GM04503 (cell line): ENCODE measurements around the gene PRSS27.
"Not testable (repeated sequence)": the region's sequence is repeated elsewhere in the genome, so short reads cannot be mapped to it uniquely, and the experiment has no call there.

Experiments
- DNase-seq: peaks from one replicate; pipeline ENCODE4 v3.0.0-alpha.2; 2012; ENCODE audit warnings: low read depth

Gene PRSS27

DNA sequence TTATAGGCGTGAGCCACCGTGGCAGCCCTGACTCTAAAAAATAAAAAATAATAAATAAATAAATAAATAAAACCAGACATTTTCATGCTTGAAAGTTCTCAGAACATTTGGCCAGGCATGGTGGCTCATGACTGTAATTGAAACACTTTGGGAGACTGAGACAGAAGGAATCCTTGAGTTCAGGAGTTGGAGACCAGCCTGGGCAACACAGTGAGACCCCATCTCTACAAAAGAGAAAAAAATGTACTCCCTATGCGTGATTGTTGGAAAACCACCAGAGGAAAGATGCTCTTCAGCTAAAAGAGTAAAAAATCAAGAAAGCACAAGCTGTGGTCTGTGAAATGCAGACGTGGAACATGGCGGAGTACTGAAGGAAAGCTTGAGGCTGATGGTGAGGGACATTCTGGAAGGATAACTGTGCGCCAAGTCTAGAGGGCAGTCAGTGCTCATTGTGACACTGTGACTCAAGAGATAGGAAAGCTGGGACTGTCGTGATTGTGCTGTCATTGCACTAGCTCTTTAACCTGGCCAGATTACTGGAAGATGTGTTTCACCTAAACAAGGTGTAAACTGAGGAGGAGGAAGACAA is 4.2 kb upstream of the PRSS27 start:
- no peak for DNase-seq

DNA sequence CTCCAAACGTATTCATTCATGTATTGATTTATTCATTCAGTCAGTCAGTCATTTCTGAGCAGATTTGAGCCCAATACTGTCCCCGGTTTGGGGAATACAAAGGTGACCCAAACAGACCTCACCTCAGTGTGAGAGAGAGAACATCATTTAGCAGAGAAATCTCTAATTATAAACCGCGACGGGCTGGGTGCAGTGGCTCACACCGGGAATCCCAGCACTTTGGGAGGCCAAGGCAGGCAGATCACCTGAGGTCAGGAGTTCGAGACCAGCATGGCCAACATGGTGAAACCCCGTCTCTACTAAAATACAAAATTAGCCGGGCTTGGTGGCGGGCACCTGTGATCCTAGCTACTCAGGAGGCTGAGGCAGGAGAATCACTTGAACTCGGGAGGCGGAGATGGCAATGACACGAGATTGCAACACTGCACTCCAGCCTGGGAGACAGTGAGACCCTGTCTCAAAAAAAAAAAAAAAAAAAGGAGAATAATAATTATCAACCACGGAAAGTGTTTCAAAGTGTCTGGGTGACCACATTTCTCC is 1.7 kb upstream of the PRSS27 start:
- not testable (repeated sequence) for DNase-seq

DNA sequence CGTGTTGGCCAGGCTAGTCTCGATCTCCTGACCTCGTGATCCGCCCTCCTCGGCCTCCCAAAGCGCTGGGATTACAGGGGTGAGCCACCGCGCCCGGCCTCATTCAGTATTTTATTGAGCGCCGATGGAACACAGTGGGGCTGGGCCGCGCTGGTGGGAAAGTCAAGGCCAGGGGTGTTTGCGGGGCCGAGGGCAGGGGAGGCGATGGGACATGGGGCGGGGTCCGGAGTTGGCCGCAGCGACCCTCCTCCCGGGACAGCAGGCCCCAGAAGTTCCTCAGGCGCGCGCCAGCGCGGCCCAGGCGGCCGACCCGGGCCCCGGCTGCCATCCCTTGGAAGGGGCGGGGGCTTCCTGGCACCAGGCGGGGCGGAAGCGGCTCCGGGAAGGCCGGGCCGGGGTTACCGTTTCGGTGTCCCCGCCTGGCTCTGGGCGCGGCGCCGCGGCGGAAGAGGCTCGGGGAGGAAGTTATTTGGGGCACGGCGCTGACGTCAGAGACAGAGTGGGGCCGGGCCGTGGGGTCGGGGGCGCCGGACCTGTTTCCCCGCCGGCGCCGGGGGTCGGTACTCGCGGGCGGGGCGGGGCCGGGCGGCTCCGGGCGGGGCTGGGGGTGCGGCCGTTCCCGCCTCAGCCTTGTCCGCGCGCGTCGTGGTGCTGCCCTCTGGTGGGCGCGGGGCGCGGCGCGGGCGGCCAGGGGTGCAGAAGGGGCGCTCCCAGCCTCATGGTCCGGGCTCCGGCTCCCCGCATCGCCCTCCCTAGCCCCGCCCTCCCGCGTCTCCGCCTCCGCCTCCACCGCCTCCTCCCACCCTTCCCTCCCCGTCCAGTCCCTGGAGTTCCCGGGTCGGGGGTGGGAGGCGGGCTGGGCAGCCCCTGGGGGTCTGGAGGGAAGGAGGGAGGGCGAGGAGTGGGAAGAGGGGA is 952 bp upstream of the PRSS27 start:
- peak; percentile 10 for DNase-seq

DNA sequence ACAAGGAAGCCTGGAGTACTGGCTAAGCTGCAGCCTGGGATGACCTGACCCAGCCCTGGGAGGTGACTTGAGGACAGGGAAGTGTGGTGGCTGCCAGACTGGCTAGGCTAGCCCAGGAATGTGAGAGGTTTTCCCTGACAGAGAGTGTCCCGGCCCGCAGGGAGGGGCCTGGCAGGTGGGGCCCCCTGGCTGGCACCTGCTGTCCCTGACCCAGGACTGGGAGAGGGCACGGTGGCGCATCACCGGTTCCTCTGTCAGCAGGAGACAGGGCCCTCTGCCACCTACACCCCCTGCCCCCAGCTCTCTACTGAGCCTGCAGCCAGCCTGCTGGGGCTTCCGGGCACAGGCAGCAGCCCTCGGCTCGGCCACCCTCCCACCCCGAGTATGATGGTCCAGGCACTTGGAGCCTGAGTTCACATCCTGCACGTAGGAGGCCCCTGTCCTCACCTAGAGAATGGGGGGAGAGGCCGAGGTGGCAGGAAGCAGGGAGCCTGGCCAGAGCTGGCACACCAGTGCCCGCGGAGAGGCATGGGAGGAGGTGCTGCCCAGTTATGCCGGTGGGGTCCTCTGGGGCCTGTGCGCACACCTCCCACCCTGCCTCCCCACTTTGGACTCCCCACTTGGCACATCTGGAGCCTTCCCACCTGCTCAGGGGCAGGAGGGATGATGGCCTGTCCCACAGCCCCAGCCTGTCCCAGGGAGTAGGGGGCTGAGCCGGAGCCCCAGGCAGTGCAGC is 528 bp downstream of the PRSS27 start:
- DNase-seq = no peak

DNA sequence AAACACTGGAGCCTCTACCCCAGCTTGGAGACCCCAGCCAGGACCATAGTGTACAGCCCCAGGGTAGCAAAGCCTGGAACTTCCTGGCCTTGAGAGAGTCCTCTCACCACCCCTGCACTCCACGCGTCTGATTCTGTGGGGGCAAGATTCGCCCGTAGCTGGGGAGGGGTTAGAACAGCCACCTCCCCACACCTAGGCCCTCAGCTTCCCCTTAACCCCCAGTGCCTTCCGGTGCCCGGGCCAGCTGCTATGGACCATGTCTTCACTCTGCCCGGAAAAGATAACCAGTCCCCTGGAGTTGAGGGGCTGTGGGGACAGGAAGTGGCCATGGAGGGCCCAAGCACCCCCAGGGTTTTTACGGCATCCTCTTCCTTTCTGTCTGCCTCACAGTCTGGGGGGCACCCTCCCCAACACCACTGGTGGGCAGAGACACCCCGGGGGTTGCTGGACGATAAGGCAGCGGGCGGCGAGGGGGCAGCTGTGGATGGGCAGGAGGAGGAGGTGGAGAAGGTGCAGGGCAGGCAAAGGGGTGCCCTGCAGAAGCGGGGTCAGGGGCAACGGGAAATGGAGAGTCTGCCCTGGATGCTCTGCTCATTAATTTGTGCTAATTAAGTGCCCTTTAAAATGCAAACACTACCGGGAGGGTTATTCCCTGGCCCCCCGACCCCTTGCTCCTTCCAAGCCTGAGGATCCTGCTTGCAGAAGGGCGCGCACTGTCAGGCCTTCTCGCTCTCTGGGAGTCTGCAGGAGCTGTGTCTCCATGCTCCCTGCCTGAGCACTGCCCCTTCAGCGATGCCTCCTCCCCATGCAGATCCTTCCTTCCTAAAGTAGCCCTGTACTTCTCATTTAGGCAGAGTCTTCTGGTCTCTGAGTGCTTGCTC is 2.4 kb downstream of the PRSS27 start:
- DNase-seq = no peak

DNA sequence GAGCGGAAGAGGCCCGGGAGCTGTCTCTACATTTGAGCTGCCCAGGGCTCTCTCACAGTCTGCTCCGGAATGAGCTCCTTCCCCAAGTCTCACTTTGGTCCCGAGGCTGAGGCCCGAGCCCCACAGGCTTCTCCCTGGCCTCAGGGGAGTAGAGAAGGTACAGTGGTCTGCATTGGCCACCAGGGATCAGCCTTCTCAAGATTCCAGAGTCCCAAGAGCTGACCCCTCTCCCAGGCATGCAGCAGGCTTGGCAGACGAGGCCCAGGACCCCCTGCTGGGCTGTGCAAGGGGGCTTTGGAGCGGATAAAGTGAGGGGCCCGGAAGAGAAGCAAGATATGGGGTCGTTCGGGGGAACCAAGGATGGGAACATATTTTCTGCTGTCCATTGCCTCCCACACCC is 3.1 kb downstream of the PRSS27 start:
- DNase-seq = no peak

DNA sequence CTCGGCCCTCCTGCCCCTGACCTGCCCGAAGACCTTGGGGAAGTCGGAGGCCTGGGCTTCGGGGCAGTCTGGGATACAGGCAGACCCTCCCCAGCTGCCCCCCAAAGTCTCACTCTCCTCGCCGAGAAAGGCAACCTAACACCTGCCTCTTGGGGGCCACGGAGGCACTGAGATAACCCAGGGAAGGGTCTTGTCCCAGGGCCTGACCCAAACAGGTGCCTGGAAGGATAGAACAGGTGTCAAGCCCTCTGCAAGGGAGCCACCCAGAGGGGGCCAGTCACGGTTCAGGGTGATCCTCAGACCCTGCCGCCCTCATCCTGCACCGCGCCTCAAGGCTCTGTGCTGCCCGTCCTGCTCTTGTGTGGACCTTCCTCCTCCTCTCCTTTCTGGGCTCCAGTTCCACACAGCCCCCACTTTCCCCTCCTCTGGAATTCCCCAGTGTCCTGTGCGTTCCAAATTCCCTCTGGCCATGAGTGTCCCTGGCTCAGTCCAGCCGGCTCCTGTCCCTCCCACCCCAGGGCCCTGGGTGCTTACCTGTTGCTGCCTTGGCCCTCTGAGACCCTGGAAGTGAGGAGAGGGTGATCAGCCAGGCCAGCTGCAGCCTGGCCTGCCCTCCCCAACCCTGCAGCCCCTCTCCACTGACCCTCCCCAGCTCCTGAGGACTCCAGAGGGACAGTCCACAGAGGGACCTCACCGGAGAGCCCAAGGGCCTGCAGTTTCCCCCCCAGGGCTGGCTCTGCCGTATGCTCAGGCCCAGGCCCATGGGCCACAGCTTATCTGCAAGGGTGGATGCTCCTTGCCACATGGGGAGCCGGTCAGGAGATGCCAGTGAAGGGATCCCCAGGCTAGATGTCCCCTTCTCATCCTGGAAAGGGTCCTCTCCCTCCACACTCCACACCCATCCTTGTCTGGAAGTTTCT is 3.8 kb downstream of the PRSS27 start:
- no peak for DNase-seq

DNA sequence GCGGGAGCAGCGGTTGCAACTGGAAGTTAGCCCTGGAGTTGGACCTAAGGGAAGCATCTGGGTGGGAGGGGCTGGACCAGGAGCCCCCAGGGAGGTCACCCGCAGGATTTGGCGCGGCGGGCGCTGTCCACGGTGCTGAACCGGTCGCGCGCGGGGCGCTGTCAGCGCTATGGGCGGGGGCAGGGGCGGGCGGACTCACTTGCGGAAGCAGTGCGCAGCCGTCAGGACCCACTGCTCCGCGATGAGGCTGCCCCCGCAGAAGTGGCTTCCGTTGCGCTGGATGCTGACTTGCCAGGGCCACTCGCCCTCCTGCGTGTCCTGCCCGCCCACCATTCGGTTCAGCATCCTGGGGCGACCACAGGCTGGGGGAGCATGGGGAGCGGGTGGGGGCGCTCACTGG is 4.5 kb downstream of the PRSS27 start:
- no peak for DNase-seq

DNA sequence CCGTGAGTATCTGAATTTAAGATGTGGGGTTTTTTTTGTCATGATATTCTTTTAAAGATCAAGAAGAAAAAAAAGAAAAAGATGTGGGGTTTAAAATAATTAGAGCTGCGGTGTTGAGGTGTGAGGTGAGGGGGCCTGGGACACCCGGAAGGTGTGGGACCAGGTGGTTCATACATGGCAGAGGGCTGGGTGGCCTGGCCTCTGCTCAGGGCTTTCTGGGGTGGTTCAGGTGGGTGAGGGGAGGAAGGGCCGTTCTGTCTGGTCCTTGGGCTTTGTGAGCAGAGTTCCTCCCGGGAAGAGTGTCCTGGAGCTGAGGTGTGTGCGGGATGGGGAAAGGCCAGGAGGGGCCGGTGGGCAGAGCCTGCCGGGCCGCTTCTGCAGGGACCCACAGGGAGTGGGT is 5.0 kb downstream of the PRSS27 start:
- DNase-seq = no peak

DNA sequence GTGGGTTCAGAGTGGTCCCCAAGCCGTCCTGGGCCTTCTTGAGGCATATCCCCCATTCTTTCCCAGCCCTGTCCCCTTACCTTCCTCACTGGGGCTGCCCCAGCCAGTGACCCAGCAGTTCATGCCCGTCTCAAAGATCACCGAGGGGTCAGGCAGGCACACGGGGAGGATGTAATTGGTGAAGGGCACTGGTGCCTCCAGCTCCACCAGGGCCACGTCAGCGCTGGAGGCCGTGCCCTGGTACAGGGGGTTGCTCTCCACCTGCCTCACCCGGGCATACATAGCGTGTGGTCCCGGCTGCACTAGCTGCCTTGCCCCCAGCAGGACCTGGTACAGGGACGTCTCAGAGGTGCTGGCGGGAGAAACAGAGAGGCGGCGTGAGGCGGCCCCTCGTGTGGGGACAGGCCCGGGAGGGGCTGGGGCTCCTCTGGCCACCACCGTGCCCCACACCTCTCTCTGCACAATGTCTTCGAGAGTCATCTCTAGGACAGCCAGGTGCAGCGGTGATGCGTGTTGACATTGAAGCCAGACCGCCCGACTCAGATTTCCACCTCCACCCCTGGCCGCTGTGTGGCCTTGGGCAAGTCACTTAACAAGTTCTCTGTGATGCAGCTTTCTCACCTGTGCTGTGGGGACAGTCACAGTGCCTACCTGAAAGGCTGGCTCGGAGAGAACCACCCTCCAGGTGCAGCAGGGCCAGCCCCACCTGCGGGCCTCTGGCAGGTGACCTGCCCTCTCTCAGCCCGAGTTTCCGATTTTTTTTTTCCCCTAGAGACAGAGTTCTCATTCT is 5.8 kb downstream of the PRSS27 start:
- no peak for DNase-seq

DNA sequence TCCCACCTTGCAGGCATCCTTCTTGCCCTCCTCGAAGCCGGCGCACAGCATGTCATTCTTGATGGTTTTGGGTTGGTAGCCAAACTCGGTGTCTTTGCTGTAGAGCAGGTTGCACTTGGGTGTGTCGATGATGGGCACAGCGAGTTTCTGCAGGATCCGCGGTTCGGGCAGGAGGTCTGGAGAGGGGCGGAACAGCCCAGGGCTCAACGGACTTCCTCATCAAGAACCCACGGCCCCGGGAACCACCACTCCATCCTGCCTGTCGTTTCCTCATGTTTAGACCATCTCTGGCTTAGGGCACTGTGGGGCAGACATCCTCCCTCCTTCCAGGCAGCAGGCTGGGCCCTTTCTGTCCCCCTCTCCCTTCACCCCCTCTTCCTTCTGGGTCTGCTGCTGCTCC is 6.5 kb downstream of the PRSS27 start:
- DNase-seq = no peak

DNA sequence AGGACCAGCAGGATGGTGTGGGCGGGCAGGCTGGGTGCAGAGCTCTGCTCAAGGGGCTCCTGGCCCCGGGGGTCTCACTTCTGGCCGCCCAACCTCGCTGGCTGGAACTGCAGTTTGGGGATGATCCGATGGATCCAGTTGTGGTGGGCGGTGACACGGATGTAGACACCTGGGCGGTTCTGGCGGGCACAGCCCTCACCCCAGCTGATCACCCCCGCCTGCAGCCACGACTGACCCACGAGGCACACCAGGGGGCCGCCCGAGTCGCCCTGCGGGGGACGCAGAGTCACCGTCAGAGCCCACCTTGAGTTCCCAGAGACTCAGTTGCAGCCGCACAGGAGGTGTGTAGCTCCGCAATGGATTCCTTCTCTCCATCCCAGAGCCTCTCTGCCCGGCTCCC is 7.5 kb downstream of the PRSS27 start:
- DNase-seq = no peak

DNA sequence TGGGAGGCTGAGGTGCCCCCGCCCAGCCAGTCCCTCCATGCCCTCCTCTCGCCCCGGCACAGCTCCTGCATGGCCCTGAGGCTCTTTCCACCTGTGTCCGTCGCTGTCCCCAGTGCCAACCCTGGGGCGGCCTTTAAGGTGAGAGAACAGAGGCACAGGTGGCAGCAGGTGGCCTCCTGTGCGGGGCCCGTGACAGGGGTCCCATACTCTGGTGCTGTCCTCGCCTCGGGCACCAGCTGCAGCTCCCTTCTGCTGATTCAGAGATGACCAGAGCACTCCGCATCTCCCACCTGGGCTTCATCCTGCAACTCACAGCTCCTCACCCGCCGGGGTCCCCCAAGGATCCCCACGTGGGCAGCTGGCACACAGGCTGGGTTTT is 8.0 kb downstream of the PRSS27 start:
- DNase-seq = no peak

DNA sequence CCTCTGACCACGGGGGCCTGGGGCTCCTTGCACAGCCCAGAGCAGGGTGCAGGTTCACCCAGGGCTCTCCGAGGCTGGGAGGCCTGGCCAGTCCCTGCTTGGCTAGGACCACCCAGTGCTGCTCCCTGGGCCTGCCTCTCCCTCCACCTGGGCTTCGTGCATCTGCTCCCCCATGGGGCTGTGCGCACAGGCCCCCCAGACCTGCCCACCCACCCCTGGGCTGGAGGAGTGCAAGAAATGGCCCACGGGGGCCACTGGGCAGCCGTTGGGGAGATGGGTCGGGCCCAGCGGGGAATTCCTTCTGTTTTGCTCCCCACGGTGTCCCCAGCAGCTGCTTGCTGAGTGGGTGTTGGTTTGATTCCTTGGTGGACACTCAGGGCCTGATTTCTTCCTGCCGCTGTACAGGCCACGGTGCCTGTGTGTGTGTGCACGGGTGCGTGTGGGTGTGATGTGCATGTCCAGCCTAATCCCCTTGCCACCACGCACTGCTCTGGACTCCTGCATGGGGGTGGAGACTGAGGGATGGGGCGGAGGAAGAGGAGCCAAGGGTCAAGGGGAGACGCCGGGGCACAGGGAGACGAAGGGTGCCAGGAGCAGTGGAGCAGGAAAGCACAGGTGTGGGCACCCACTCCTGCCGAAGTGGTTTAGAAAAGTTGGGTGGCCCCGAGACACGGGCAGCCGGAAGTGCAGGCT is 8.5 kb downstream of the PRSS27 start:
- DNase-seq = no peak

DNA sequence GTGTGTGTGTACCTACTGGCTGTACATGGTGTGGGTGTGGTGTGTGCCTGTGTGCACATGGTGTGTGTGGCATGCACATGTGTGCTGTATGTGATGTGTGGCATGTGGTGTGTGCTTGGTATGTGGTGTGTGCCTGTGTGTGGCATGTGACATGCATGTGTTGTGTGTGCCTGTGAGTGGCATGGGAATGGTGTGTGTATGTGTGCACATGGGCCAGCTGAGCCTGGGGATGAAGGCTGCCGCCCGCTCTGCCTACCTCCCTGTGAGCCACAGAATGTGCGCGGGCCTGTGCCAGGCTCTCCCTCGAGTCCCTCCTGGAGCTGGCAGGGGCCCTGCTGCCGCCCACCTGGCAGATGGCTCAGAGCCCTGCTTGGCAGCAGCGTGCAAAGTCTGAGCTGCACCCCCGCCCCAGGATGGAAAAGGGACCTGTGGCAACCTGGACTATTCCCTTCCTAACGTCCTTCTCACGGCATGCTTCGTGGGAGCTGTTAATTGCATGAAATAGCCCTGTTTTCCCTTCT is 9.3 kb downstream of the PRSS27 start:
- DNase-seq = no peak

DNA sequence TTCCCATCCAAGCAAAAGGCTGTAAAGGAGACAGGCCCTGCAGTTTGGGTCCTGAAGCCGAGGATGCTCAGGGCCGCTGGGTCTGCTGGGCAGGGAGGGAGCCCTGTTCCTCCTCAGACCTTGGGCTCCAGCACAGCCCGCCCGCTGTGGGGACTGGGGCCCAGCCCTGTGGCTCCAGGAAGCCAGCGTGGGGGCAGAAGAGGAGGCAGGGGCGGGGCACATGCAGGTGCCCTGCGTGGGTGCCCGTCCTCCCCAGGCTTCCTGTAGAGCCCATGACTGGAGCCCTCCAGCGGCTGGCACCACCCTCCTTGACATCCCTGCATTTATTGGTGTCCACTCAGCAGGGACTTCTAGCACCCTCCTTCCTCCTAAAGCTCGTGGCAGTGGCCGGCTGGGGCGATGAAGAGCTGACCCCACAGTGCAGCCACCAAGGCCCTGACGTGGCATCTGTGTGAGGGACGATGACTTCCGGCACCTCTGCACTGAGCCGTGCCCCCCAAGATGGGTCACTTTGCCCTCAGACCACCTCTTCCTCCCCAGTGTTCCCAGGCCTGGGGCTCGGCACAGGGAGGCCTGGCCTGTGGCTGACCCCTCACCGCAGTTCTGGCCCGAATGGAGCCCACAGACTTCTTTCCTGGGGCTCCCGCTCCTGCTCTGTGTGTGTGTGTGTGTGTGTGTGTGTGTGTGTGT is 9.9 kb downstream of the PRSS27 start:
- DNase-seq = no peak

DNA sequence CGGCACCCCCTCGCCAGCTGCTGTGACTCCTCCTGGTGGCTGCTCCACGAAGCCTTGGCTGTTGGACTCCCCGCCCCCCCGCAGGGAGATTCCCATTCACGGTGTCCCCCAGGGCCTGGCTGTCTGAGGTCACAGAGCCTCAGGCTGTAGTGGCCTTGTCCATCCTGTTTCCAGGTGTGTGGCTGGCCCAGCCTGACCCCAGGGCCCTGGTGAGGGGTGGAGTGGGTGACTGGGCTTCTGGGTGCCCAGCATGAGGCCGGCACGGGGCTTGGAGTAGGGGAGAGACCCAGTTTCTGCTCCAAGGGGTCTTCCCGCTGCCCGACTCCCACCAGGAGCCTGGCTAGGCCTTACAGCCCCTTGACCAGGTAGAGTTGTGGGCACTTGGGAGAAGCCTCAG is 10.4 kb downstream of the PRSS27 start:
- DNase-seq = no peak

DNA sequence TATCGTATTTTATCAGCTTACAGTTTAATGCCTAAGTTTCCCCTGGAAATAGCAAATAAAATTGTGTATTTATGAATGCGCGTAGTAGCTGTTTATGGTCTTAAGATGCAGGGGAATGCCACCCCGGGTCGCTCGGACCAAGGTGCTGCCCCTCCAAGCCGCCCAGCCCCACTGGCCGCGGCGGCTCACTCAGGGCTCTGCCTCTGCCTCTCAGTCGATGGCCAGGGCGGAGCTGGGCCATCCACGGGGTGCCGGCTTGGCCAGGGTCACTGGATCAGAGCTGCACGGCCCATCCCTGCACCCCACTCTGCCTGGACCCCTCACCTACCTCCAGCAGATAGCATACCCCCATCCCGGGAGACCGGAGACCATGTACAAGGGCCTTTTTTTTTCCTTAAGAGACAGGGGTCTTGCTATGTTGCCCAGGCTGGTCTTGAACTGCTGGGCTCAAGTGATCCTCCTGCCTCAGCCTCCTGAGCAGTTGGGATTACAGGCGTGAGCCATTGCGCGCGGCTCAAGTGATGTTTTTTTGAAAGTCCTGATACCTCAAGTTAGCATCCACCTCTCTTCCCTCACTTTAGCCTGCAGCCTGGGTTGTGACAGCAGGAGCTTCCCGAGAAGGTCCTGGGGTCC is 11.0 kb downstream of the PRSS27 start:
- DNase-seq = no peak
